Large intestine (tissue), 12 donors: ENCODE data around the gene APEX2. TPM values are rescaled to one million over a fixed set of nuclear protein-coding genes. Genes with fewer than 3 reads are reported as not detected.

ENCODE experiments used
- DNase-seq, 2 donors: peaks; one replicate each; pipeline versions ENCODE4 v3.0.0 to v3.0.0-alpha.2; 2013
- H3K27ac ChIP-seq: one replicate; pipeline ENCODE4 v1.5.1; 2013; ENCODE audit warnings: low read length
- H3K27me3 ChIP-seq: 2 replicates; pipeline ENCODE4 v1.6.1; 2013; ENCODE audit warnings: low read length; ENCODE audit not compliant: control insufficient read depth, insufficient read depth
- H3K36me3 ChIP-seq: 2 replicates; pipeline ENCODE4 v1.6.1; 2013; ENCODE audit warnings: low read length; ENCODE audit not compliant: control insufficient read depth, insufficient read depth
- H3K4me1 ChIP-seq: one replicate; pipeline ENCODE4 v1.6.1; 2013; ENCODE audit warnings: low read length; ENCODE audit not compliant: control insufficient read depth, insufficient read depth
- H3K4me3 ChIP-seq: one replicate; pipeline ENCODE4 v1.5.1; 2013; ENCODE audit warnings: low read length
- H3K9me3 ChIP-seq: one replicate; pipeline ENCODE4 v1.6.1; 2013; ENCODE audit warnings: mild to moderate bottlenecking, low read depth, low read length, moderate library complexity; ENCODE audit not compliant: control insufficient read depth
- WGBS: methylation state at CpG from one replicate; pipeline ENCODE4 v1.1.5; 2013; ENCODE audit warnings: low lambda C conversion rate; ENCODE audit not compliant: insufficient coverage; 5-methylcytosine and 5-hydroxymethylcytosine counted together
- long read RNA-seq, 11 donors: transcript quantifications; one replicate each; lab custom pipeline, GENCODE V29; 2026
- polyA plus RNA-seq: library from polyadenylated mRNA; unstranded; fragments of 120-200 nt; gene quantifications from one replicate; pipeline ENCODE4 v1.2.1, GENCODE V29; 2013

APEX2 gene, protein sequence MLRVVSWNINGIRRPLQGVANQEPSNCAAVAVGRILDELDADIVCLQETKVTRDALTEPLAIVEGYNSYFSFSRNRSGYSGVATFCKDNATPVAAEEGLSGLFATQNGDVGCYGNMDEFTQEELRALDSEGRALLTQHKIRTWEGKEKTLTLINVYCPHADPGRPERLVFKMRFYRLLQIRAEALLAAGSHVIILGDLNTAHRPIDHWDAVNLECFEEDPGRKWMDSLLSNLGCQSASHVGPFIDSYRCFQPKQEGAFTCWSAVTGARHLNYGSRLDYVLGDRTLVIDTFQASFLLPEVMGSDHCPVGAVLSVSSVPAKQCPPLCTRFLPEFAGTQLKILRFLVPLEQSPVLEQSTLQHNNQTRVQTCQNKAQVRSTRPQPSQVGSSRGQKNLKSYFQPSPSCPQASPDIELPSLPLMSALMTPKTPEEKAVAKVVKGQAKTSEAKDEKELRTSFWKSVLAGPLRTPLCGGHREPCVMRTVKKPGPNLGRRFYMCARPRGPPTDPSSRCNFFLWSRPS
- polyA plus RNA-seq: 14.6 TPM
- long read RNA-seq, donor 1, partial matches to known transcripts: 0 of 5 reads
- long read RNA-seq, donor 1, other reads (novel, unspliced or antisense): 0 of 5 reads
- long read RNA-seq, donor 2, transcript APEX2-201 (6 exons, 3,245 nt): major isoform, 13 of 13 reads
- long read RNA-seq, donor 2, partial matches to known transcripts: 0 of 13 reads
- long read RNA-seq, donor 2, other reads (novel, unspliced or antisense): 0 of 13 reads
- long read RNA-seq, donor 3, transcript APEX2-201 (6 exons, 3,245 nt): major isoform, 13 of 34 reads
- long read RNA-seq, donor 3, partial matches to known transcripts: 21 of 34 reads
- long read RNA-seq, donor 3, other reads (novel, unspliced or antisense): 0 of 34 reads
- long read RNA-seq, donor 4, partial matches to known transcripts: 0 of 3 reads
- long read RNA-seq, donor 4, other reads (novel, unspliced or antisense): 0 of 3 reads
- long read RNA-seq, donor 5, partial matches to known transcripts: 0 of 3 reads
- long read RNA-seq, donor 5, other reads (novel, unspliced or antisense): 0 of 3 reads
- long read RNA-seq, donor 6, transcript APEX2-201 (6 exons, 3,245 nt): major isoform, 8 of 16 reads
- long read RNA-seq, donor 6, partial matches to known transcripts: 8 of 16 reads
- long read RNA-seq, donor 6, other reads (novel, unspliced or antisense): 0 of 16 reads
- long read RNA-seq, donor 7, transcript APEX2-201 (6 exons, 3,245 nt): major isoform, 5 of 5 reads
- long read RNA-seq, donor 7, partial matches to known transcripts: 0 of 5 reads
- long read RNA-seq, donor 7, other reads (novel, unspliced or antisense): 0 of 5 reads
- long read RNA-seq, donor 8, transcript APEX2-201 (6 exons, 3,245 nt): major isoform, 10 of 10 reads
- long read RNA-seq, donor 8, partial matches to known transcripts: 0 of 10 reads
- long read RNA-seq, donor 8, other reads (novel, unspliced or antisense): 0 of 10 reads
- long read RNA-seq, donor 9, transcript APEX2-201 (6 exons, 3,245 nt): major isoform, 5 of 5 reads
- long read RNA-seq, donor 9, partial matches to known transcripts: 0 of 5 reads
- long read RNA-seq, donor 9, other reads (novel, unspliced or antisense): 0 of 5 reads
- long read RNA-seq, donor 10, transcript APEX2-201 (6 exons, 3,245 nt): major isoform, 6 of 15 reads
- long read RNA-seq, donor 10, partial matches to known transcripts: 9 of 15 reads
- long read RNA-seq, donor 10, other reads (novel, unspliced or antisense): 0 of 15 reads
- long read RNA-seq, donor 11, transcript APEX2-201 (6 exons, 3,245 nt): major isoform, 5 of 12 reads
- long read RNA-seq, donor 11, partial matches to known transcripts: 7 of 12 reads
- long read RNA-seq, donor 11, other reads (novel, unspliced or antisense): 0 of 12 reads

DNA sequence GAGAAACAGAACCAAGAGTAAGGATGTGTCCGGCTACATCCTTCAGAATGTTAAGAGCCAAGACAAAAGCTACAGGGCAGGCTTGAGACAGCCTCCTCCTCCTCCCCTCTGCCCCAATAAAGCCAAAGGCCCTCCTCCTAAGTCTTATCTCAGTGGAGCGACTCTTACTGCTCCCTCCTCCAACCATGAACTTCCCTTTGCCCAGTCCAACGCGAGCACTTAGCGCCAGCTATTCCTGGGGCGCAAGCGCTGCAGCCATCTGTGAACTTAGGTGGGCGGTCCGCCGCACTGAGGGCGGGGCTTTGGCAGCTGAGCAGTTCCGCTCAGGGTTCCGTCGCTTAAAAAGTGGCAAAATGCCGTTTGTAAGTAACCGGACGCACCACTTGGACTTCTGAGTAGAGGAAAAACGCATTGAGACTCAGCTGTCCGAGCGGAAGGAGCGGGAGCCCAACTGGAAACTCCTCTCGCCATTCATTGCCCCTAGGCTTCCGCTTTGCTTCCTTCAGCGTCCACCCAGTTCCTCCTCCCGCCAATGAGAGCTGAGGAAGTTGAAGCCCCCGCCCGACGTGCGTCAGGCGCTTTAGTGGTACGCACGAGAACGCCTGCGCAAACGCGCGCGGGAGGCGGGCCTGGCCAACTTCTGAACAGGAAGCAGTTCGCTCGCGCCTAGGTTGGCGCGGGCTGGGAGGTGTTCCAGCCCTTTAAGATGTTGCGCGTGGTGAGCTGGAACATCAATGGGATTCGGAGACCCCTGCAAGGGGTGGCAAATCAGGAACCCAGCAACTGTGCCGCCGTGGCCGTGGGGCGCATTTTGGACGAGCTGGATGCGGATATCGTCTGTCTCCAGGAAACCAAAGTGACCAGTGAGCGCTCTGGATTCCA lies at the start of gene APEX2:
APEX2 (plus strand) TSS at position 647 of the 882 bp plus-strand sequence; CDS start at position 707, 60 bp downstream.
- Histone ChIP-seq H3K27ac (peak within 1 kb of the TSS; percentile 96), H3K36me3 (peaks cover 27% of the 10 kb centered on the region), H3K9me3 (no peaks in the 10 kb centered on the region), H3K27me3 (no peaks in the 10 kb centered on the region), H3K4me1 (peaks cover 3% of the 10 kb centered on the region), H3K4me3 (peak within 1 kb of the TSS; percentile 92)
- DNase-seq: peak; percentile 94 to 95
- no CpG with 5 or more reads among the region's 55 CpGs for WGBS

DNA sequence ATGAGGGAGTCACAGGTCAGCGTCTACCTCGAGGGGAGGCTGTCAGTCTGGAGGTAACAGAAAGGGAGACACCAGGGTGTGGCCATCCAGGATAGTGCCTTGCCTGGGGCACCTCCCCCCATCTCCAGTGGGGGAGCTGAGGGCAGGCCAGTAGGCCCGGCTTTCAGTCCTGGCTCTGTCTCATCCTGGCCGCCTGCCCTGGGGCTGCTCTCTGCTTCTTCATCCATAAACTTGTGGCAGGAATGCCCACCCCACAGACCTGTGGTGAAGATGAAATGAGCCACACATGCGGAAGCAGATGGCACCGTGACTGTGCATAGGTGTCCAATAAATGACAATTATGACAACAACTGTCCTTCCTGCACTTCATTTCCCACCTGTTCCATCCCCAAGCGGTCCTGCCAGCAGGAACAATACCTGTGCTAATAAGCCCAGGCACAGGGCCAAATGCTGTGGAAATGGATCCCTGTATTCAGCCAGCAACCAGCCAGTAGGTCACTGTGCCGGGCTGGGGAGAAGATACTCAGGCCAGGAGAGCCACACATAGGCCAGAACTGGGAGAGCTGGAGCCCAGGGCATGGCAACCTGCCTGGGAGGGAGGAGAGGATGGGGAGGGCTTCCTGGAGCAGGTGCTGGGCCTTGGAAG lies 49.3 kb upstream of the APEX2 start:
- no peak for DNase-seq
- no CpG with 5 or more reads among the region's 8 CpGs for WGBS
- H3K9me3 ChIP-seq: no peaks in the 10 kb centered on the region
- no peaks in the 10 kb centered on the region for H3K36me3 ChIP-seq
- no peaks in the 10 kb centered on the region for H3K27me3 ChIP-seq
- H3K4me3 ChIP-seq: no peak overlapping the region
- H3K27ac ChIP-seq: no peak overlapping the region
- no peaks in the 10 kb centered on the region for H3K4me1 ChIP-seq

DNA sequence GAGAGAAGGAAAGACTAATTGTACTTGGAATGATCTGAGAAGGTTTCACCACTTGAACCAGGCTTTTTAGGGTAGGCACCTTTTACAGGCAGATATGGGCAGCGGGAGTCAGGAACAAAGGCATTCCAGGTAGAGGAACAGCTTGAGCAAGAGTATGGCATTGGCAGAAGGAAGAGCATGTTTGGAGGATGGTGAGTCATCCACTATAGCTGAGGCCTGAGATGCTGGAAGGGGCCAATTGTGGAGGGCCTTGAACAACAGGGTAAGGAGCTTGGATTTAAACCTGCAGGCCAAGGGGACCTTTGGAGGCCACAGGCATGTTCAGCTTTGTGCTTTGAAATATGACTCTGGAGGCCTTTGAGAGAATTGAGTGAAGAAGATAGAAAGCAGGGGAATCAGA lies 38.4 kb upstream of the APEX2 start:
- no peaks in the 10 kb centered on the region for H3K36me3 ChIP-seq
- DNase-seq: no peak
- no CpG with 5 or more reads among the region's 1 CpG for WGBS

DNA sequence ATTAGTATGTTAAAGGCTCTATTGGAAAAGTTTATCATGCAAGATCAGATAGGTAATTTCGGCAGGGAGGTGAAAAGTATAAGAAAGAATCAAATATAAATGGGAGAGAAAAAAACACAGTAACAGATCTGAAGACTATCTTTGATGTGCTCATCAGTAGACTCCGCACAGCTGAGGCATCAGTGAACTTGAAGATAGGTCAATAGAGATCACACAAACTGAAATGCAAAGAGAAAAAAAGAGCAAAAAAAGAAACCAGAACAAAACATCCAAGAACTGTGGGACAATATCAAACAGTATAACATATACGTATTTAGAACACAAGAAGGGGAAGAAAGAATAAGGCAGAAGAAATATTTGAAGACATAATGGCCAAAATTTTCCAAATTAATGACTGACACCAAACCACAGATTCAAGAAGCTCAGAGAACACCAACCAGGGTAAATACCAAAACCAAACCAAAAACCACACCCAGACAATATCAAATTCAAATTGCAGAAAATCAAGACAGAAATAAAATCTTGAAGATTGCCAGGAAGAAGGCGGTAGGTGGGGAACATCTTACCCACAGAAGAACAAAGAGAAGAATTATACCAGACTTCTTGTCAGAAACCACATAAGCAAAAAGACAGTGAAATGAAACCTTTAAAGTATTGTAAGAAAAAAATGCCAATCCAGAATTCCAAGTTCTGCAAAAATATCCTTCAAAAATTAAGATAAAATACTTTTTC lies 35.2 kb upstream of the APEX2 start:
- Histone ChIP-seq H3K4me3 (no peak overlapping the region), H3K36me3 (no peaks in the 10 kb centered on the region), H3K9me3 (no peaks in the 10 kb centered on the region), H3K27ac (no peak overlapping the region), H3K27me3 (no peaks in the 10 kb centered on the region), H3K4me1 (no peaks in the 10 kb centered on the region)
- no peak for DNase-seq
- 100% methylated on average over 1 of the region's 4 CpGs for WGBS

More for the DNA sequence above, 38.4 kb upstream of the APEX2 start:
- no peak overlapping the region for H3K4me3 ChIP-seq
- H3K27me3 ChIP-seq: no peaks in the 10 kb centered on the region
- no peaks in the 10 kb centered on the region for H3K4me1 ChIP-seq
- H3K9me3 ChIP-seq: no peaks in the 10 kb centered on the region
- no peak overlapping the region for H3K27ac ChIP-seq

DNA sequence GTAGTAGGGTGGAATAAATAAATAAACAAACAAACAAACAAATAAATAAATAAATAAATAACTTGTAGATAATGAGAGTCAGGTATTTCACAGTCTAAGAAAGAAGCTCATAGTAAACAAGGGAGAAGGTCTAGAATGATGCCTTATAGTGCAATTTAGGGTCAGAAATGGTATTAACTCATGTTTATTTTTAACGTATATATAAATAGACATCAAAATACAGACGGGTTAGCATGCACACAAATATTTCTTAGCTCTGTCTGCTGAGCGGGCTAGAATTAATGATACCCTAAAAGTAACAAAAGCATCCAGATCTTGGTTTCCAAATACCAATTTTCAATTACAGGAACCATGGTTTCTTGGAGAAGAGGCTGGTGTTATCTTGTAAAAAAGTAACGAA lies 22.8 kb upstream of the APEX2 start:
- no peak for DNase-seq
- no peaks in the 10 kb centered on the region for H3K27me3 ChIP-seq
- H3K4me1 ChIP-seq: no peaks in the 10 kb centered on the region
- H3K36me3 ChIP-seq: no peaks in the 10 kb centered on the region
- H3K27ac ChIP-seq: no peak overlapping the region
- no peaks in the 10 kb centered on the region for H3K9me3 ChIP-seq
- no peak overlapping the region for H3K4me3 ChIP-seq
- no CpG with 5 or more reads among the region's 4 CpGs for WGBS

DNA sequence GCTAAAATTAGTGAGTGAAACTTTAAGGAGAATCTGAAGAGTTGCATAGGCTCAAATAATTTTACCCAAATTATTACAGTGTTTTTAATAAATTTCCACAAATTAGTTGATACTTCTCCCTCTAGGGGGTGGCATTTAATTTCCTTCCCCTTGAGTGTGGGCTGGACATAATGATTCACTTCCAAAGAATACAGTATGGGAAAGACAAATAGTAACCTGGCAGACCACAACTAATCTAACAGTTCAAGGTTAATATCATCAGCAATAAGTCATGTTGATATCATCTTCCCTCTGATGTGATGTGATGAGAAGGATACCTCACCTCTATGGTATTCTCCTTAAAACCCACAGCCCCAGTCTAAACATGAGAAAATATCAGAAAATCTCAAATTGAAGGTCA lies 21.7 kb upstream of the APEX2 start:
- no peak for DNase-seq
- no peaks in the 10 kb centered on the region for H3K9me3 ChIP-seq
- H3K4me1 ChIP-seq: no peaks in the 10 kb centered on the region
- H3K27ac ChIP-seq: no peak overlapping the region
- H3K27me3 ChIP-seq: no peaks in the 10 kb centered on the region
- H3K4me3 ChIP-seq: no peak overlapping the region
- no peaks in the 10 kb centered on the region for H3K36me3 ChIP-seq

DNA sequence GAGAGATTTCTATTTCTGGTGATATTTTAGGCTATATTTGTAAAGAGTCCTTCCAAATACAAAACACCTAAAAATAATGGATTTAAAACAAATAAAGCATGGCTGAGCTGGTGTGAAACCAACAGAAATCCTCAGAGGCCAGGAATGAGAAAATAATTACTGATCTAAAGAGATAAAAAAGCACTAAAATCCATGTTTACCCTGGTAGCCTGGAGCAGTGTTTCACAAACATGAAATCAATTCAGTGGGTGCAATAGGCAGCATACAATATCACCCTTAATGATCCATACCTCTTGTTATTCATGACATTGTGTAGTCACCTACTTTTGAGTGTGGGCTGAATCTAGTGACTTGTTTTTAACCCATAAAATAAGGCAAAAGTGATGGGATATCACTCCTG lies 20.7 kb upstream of the APEX2 start:
- Histone ChIP-seq H3K9me3 (no peaks in the 10 kb centered on the region), H3K4me1 (no peaks in the 10 kb centered on the region), H3K27me3 (no peaks in the 10 kb centered on the region), H3K4me3 (no peak overlapping the region), H3K36me3 (no peaks in the 10 kb centered on the region), H3K27ac (no peak overlapping the region)
- DNase-seq: no peak

DNA sequence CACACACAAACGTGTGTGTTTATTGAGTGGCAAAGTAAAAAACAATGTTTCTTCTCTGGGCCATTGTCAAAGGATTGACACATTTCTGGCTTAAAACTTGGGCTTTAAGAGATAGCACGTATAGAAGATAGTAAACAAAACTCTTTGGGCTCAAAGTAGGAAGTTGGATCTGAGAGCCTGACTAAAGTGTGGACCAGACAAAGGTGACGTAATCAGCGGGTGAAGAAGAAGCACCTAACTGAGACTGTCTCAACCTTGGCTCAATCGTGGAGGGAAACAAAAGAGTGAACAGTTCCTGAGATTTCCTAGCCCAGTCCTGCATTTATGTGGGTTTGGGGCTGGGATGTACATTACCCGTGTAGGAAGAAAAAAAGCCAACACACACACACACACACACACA lies 19.8 kb upstream of the APEX2 start:
- no peak for DNase-seq
- Histone ChIP-seq H3K27ac (no peak overlapping the region), H3K4me3 (no peak overlapping the region), H3K4me1 (no peaks in the 10 kb centered on the region), H3K36me3 (no peaks in the 10 kb centered on the region), H3K27me3 (no peaks in the 10 kb centered on the region), H3K9me3 (no peaks in the 10 kb centered on the region)
- no CpG with 5 or more reads among the region's 6 CpGs for WGBS
